WERI-Rb-1 (cell line): ENCODE results near the gene LMO1.

Source experiments
- DNase-seq: peaks from one replicate; pipeline ENCODE4 v3.0.0-alpha.2; 2020
- H3K27ac ChIP-seq: fragments of 250-450 bp; sonication (Bioruptor Pico); 2 replicates; pipeline ENCODE4 v1.5.1; 2020; ENCODE audit warnings: mild to moderate bottlenecking, moderate library complexity
- H3K27me3 ChIP-seq: fragments of 250-450 bp; sonication (Bioruptor Pico); 2 replicates; pipeline ENCODE4 v1.5.1; 2021; ENCODE audit warnings: mild to moderate bottlenecking, low read depth, moderate library complexity; ENCODE audit not compliant: insufficient read depth, severe bottlenecking
- H3K36me3 ChIP-seq: fragments of 250-450 bp; sonication (Bioruptor Pico); 2 replicates; pipeline ENCODE4 v1.5.1; 2020; ENCODE audit warnings: mild to moderate bottlenecking, moderate library complexity
- H3K4me3 ChIP-seq: 2 replicates; pipeline ENCODE4 v1.5.1; 2011; ENCODE audit warnings: low read depth, mild to moderate bottlenecking, control low read depth, low read length
- H3K9me3 ChIP-seq: fragments of 250-450 bp; sonication (Bioruptor Pico); 2 replicates; pipeline ENCODE4 v1.5.1; 2021; ENCODE audit warnings: mild to moderate bottlenecking, moderate library complexity; ENCODE audit not compliant: severe bottlenecking
- CTCF ChIP-seq: IDR thresholded peaks from 2 replicates; pipeline ENCODE4 v1.5.1; 2011; ENCODE audit warnings: low read depth, mild to moderate bottlenecking, control low read depth, inconsistent platforms, low read length

LMO1 gene

GRCh38 chr11:8203414-8203715 is 60.3 kb downstream of the LMO1 start:
- TF ChIP-seq CTCF: no peak
- Histone ChIP-seq H3K27ac (no peak overlapping the region), H3K4me3 (no peak overlapping the region), H3K9me3 (no peaks in the 10 kb centered on the region), H3K27me3 (no peaks in the 10 kb centered on the region), H3K36me3 (no peaks in the 10 kb centered on the region)
- no peak for DNase-seq

- no peak overlapping the region for H3K4me3 ChIP-seq
- DNase-seq: no peak
Measured at GRCh38 chr11:8202516-8203413, 60.9 kb downstream of the LMO1 start.

GRCh38 chr11:8201644-8202365 is 61.9 kb downstream of the LMO1 start:
- Histone ChIP-seq H3K4me3 (no peak overlapping the region), H3K27ac (no peak overlapping the region), H3K36me3 (no peaks in the 10 kb centered on the region), H3K9me3 (no peaks in the 10 kb centered on the region), H3K27me3 (no peaks in the 10 kb centered on the region)
- TF ChIP-seq CTCF: no peak
- DNase-seq: no peak

More at GRCh38 chr11:8202516-8203413, 60.9 kb downstream of the LMO1 start:
- Histone ChIP-seq H3K36me3 (no peaks in the 10 kb centered on the region), H3K27me3 (no peaks in the 10 kb centered on the region), H3K9me3 (no peaks in the 10 kb centered on the region), H3K27ac (no peak overlapping the region)
- no peak for TF ChIP-seq CTCF

- TF ChIP-seq CTCF: no peak
- no peak for DNase-seq
- Histone ChIP-seq H3K9me3 (no peaks in the 10 kb centered on the region), H3K36me3 (no peaks in the 10 kb centered on the region), H3K27me3 (no peaks in the 10 kb centered on the region), H3K4me3 (no peak overlapping the region), H3K27ac (no peak overlapping the region)
Measured at GRCh38 chr11:8199676-8200075, 64.0 kb downstream of the LMO1 start.

- H3K9me3 ChIP-seq: no peaks in the 10 kb centered on the region
- no peaks in the 10 kb centered on the region for H3K36me3 ChIP-seq
- no peaks in the 10 kb centered on the region for H3K27me3 ChIP-seq
- no peak for TF ChIP-seq CTCF
- no peak for DNase-seq
- no peak overlapping the region for H3K4me3 ChIP-seq
- no peak overlapping the region for H3K27ac ChIP-seq
Measured at GRCh38 chr11:8196749-8197148, 66.9 kb downstream of the LMO1 start.
